NCI-H2081 (cell line): Measurements from ENCODE around the gene COL5A2.
A peak's percentile ranks its signal among the peaks of the same experiment; 100 is the strongest.

Experiments used
- DNase-seq, 2 experiments: peaks; one replicate each; lab custom pipeline; 2025; lab: John Stamatoyannopoulos, UW

COL5A2 gene

DNA sequence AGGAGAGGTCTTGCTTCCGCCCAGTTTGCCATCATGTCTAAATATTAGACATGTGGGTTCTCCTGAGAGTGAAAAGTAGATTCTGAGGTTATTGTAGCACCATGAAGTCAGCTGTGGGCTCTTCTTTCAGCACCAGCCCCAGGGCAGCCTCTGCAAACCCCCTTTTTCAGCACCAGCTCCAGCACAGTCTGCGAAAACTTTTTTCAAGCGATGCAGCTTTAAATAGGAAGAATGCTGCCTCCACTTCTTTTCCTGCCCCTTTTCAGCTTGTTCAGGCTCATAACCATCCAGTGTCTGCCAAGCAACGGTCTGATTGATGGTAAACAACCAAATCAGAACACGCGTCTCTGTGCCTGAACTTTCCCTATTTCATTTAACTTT is at the start of gene COL5A2:
Gene COL5A2 (minus strand): TSS at position 192 of the 381 bp plus-strand sequence. CDS start 157 bp downstream, at position 35.
- no peak for DNase-seq

DNA sequence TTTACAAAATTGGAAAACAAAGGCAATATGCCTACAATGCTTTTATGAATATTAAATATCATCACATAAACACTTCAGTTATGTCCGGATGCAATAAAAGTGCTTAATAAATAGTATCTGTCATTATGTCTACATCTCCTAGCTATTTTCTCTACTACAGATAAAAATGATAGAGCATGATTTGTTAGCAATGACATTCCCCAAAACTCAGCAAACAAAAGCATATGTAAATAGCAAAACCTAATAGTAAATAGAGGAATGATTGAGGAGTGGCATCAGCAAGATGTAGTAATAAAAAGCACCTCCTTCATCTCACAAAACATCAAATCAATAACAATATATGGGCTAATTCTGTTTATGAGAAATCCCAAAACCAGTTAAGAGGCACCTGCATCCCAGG is 46.5 kb upstream of the COL5A2 start:
- DNase-seq, result no peak

DNA sequence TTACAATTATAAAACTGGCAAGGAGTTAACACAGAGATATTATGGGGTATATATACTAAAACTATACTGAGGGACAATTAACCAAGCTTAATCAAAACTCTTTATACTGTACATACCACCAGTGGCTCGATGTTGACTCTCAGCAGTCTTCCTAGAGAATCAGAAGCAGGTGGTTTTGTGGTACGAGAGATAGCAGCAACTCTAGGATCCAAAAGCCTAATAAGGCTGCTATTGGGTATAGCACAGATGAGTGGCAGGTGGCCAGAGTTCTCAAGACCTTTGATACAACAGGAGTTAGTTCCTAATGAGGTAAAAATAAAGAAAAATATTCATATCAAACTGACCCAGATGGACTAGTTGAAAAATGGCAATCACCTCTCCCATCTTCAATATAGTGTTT is 45.5 kb upstream of the COL5A2 start:
- DNase-seq, result no peak

DNA sequence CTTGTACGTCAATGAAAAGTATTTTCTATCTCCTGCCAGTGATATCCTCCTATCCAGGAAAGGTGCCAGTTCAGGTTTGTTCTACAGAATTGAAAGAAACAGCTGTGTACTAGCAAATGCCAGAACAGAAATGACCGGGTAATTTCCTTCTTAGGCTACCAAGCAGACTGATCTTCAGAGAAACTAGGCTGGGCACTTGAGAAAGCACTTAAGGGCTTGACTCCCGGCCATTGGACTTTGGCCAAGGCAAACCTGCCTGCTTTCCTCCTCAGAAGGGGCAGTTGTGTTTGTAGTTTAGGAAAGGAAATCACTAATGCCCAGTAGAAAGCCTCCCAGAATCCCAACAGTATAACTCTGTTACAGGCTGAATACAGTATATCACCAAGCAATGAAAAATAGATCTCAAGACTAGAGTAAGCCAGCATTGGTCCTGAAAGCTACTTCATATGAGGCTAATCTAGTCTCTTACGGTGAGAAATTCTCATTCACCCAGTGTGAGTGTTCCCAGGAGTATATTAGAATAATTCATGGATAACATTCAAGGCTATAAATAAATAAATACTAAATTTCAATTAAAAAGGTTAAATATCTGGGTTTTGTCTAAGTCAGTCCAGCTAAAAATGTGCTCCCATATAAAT is 43.0 kb upstream of the COL5A2 start:
- no peak for DNase-seq

DNA sequence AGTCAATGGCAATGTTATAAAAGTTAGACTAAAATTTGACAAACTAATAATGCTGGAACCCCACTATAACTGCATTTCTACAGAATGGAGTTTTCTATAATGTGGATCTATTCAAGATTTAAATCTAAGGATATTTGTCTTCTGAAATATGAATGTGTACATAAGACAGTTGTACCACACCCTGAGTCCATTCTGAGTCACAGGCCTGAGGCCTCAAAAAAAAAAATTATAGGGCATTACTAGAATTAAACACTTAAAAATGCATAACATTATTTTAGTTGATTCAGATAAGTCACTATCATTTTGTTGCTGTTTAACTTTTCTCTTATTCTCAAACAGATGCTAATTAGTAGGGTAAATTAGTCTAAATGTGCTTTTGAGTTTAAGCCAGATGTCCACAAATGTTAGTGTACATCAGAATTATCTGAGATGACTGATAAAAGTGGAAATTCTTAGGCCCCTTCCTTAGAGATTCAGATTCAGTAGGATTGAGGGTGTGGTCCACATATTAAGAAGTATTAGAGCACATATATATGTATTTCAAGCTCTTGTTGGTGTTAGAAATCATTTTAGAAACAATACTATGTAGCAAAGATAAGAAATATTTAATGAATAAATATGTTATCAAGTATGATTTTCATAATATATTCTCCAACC is 42.4 kb upstream of the COL5A2 start:
- DNase-seq, result no peak

DNA sequence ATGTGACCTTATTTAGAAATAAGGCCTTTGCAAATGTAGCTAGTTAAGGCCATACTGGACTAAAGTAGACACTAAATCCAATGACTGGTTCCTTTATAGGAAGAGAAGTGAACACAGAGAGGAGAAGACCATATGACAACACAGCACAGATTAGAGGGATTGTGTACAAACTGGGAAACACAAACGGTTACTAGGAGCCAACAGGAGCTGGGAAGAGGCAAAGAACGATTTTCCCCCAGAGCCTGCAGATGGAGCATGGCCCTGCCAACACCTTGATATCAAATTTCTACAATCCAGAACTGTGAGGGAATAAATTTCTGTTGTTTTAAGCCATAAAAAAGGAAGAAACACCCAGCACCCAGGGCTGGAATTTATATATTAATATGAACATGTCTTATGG is 38.7 kb upstream of the COL5A2 start:
- no peak for DNase-seq

DNA sequence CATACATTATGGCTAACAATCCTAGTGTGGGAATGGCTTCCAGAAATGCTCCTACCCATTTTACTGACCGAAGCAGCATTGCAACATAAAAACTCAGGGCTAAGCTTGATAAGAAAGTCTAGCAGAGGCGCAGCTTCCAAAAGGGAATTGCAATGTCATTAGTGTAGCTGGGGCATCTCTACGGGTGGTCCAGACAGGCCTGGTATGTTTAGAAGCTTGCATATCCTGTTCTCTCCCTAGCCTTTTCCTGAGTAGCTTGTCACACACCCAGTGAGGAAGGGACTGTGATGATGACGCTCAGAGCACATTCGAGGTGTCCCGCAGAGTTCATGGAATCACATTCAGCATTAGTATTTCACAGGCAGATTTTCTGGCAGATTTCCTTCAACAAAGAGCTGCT is 38.0 kb upstream of the COL5A2 start:
- no peak for DNase-seq

DNA sequence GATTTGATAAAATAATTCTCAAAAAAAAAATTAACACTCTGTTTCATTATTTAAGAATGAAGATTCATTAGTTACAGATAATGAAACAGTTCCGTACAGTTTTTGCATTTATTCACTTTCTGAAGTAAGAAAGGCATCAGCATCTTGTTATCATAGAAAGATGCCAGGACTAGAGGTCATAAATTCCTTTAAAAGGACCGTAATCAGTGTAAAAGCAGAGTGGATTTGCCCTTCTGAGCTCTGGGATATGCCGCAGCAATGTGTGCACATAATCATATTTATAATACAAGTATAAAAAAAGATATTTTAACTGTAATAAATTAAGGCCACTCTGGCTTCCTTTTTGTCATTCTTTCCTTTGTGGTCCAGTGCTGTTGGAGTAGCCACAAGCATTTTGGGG is 37.5 kb upstream of the COL5A2 start:
- DNase-seq, result no peak

DNA sequence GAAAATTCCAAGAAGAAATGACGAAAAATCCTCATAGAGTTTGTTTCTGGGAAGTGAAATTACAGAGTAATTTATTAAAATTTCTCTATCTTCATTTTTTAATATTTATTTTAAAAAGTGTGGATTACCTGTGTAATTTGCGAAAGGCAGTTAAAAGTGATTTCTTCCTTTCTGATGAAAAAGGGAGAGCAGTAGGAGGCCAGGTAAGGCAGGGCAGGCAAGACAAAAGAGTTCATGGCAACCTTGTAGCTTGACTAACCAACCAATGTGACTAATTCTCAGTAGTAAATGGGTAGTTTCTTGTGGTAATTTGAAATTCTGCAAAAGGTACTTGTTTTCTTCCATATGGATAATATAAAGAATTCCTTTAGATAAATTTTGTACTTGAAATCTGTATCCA is 34.9 kb upstream of the COL5A2 start:
- no peak for DNase-seq

DNA sequence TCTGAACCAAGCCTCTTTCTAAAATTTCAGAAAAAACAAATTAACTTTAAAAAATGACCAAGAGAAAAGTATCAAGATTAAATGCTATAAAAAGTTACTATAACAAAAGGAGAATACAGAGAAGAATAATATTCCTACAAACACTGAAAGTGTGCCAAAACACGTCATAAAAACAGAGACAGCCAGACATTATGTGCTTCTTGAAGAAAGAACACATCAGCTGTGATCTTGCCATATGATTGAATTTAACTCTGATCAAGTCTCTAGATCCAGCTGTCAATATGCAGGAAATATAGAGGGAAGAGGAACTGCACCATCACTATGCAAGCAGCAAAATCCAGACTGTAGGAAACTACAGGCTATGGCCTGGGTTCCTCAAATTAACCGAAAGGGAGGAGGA is 33.7 kb upstream of the COL5A2 start:
- DNase-seq, result no peak

DNA sequence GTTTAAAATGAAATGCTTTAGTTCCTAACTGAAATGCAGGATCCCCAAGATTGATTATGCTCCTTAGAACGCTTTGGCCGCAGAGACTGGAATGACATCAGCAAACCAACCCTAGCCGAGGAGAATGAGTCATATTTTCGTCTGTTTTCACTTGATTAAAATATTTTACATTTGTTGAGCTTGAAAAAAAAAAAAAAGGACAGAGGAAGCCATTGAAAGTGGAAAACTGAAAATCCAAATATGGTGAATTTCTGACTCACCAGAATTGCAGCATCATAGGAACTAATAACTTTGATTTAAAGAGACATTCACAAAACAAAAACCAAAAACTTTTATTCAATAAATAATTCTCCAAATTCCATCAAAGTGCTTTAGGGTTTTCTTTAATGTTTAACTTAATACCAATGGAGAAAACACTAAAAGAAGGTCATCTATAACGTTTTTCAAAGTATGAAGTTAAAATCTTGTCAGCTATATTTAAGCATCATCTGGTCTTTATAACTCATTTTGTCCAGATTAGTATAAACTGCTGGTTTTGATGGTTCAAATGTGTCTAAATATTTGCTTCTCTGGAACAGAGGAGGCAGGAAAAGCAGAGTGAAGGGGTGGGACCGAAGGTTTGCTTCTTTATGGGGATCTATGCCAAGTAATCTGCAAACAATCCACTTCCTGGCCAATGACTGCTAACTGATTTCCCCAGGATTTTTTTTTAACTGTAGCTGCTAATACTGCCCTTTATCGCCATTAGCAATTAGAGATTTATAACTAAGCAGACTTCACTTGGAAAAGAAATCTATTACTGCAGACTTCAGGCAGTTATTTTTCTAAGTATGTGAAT is 30.9 kb upstream of the COL5A2 start:
- DNase-seq, result peak; percentile 7 to 46

DNA sequence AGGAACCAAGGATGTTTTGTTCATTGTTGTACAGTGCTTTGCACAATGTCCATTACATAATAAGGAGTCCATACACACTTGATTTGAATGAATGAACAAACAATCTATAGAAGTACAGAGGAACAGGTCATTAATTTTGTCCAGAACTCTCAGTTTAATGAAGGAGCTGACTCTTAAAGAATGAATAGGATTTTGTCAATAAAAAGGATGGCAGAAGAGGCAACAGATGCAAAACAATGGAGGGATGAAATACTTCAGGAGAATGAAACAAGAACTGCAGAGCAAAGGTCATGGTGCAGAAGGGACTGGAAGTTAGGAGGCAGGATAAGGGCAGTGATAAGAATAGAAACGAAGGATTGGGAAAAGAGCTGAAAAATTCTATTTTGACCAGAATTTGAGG is 28.7 kb upstream of the COL5A2 start:
- no peak for DNase-seq

DNA sequence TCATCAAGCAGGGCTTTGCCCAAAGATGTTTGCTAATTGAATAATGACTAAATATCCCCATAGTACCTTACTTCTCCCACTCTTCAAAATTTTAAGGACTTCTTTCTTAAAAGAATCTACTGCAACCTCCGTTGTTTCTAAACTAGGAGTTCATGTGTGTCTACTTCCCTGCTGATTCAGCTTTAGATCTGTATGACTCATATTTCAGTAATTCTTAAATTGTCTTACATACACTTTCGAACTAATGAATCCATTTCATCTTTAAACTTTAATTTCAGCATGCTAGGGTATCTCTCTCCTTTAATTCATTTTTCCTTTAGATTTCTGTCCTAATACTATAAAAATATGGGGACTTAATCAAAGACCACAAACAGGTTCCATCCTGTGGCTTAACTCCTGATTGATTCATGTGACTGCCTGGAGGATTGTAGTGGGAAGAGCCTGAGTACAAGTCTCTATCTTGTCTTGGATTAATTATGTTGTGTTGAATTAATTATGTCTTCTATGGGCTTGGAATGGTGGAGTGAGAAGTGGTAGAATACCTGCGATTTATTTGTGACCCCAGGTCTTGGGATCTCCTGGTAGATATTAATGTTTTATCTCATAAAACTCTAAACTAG is 24.9 kb upstream of the COL5A2 start:
- no peak for DNase-seq

DNA sequence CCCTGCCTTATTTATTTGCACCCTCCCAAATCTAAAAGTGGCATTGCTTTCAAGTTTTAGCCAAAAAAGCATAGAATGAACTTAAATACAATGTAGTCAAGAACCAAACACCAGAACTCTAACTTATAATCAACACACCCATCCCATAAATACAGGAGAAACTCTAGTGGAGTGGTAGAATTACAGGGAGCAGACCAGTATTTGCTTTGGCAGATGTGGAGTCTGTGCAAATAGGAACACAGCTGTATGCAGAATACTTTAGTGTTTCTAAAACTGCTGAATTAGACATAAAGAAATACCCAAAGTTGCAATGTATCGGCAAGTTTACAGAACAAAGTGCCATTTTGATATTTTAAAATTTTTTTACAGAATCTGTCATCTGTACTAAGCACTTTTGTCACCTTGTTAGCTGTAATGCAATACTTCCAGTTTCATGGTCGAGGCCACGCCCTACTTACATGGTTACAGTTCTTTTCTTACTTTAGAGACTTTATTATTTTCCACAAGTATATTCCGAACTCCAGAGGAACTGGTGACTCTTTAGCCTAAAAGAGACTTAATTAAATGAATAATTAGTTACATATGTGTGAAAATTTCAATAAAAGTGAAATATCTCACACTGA is 23.7 kb upstream of the COL5A2 start:
- DNase-seq, result peak in 1 of 2 experiments; percentile 34

DNA sequence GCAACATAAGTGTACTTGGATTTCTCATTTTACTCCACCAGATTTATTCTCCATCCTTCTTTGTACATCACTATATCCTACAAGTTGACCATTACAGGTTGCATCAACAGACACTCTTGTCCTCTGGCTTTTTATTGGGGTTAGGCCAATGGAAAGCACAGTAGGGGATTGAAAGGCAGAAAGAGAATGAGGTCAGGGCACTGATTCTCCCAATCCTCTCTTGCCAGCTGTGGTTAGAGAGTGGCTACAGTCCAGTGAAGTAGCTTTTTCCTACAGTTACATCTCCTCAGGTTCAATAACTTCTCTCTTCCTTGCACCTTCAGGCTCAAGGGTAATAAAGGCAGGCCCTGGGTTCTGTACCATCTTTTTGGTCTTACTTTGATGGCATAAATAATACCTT is 20.2 kb upstream of the COL5A2 start:
- no peak for DNase-seq

DNA sequence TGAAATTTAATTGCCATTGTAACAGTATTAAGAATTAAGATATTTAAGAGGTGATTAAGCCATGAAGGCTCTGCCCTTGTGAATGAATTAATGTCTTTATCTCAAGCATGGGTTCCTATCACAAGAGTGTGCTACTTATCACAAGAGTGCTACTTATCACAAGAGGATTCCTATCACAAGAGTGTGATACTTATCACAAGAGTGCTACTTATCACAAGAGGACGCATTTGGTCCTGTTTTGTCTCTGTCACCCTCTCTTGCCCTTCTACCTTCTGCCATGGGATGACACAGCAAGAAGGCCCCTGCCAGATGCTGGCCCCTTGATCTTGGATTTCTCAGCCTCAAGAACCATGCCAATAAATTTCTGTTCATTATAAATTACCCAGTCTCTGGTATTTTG is 13.2 kb upstream of the COL5A2 start:
- DNase-seq, result no peak

DNA sequence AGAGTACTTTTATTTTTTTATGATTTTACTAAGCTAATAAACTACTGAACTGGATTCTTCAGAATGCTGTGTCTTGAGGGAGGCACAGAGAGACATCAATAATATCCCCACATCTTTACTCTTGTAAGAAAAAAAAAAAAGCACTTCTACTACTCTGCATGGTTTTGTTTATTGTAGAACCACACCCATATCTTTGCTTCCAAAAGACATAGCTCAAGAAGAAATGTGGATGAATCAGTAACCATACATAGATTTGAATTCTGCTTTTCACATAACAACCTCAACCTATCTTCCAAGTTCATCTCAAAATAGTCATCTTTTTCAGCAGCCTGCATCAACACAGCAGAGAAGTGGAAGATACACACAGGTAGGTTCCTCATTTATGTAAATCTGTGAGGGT is 12.2 kb upstream of the COL5A2 start:
- no peak for DNase-seq

DNA sequence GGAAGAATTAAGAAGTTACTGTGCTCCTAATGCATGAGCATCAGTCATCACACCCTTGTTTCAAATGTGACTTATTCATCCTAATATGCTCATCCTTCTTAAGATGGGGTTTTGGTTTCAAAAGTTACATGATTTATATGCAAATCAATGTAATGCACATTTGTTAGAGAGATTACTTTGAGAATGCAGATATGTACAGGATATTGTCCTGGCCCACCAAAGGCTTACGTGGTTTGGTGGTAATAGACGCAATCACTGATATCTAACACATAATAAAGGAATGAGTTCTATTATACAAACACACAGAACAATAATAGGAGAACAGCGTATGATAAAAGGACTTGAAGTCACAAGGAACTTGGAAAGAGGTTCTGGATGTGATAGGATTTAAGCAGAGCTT is 11.1 kb upstream of the COL5A2 start:
- DNase-seq, result no peak

DNA sequence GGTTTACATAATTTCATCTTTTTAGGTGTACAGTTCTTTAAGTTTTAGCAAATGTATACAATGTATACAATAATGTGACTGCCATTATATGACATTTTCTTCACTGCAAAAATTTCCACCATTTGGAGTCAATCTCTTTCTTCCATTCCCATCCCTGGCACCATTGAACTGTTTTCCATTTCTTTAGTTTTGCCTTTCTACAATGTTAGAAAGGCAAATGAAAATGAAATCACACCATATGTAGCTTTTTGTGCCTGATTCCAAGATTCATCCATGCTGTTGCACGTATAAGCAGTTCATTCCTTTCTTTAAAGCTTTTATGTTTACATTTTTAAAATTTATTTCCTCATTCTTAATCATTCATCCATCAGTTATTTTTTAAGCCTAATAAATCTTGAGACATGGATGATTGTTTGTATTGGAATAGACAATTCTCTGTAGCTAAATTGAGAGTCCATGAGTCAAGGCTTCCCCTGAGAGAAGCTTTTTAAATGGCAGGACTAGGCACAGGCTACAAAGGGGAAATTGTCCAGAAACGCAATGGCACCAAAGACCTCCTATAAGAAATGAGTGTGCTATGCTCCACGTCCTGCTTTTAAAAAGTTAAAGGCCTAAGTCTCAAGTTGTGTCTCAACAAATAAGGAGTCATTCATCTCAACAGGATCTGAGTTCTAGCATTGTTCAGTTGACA is 8.7 kb upstream of the COL5A2 start:
- DNase-seq, result no peak

DNA sequence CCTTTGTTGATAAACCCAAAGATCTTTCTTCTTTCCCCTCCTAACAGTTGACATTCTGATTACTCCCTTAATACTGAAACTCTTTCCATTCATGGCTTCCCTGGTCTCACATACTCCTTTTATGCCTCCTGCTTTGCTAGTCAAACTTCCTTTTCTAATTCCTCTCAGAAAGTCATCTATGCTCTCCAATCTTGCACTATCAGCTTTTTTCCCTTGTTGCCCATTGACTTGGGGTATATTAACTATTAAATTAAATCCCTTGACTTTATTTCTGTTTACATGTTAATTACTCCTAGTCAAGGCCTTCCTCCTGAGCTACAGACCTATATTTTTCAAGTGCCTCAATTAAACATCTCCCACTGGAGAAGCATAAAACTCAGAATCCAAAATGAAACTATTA is 3.6 kb upstream of the COL5A2 start:
- no peak for DNase-seq

DNA sequence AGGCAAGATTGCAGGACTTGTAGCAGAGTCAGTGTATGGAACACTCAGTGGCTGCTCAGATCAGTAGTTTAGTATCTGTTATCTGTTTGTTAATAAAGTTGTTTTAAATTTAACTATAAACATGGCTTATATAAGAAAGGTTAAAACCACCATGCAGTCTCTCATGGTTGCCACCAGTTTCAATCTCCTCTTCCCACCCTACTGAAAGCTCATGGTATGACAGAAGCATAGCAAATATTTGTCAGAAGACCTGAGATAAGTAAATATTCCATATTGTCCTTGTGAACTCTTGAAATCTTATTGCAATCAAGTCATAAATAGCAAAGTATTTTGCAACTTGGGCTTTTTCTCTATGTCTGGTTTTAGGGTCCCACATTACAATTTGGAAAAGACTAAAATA is 2.1 kb upstream of the COL5A2 start:
- no peak for DNase-seq
